ENCODE measurements around the gene PROP1. TPM values are rescaled to one million over a fixed set of nuclear protein-coding genes. Genes with fewer than 3 reads are reported as not detected.
"Not testable (repeated sequence)": the region's sequence is repeated elsewhere in the genome, so short reads cannot be mapped to it uniquely, and the experiment has no call there.

Gene PROP1
- total RNA-seq, 1 experiment from 2014 or later = not detected

- H3K27me3 ChIP-seq (replicated peaks; ENCODE audit: insufficient read depth, low read depth, low read length, poor library complexity) = no peaks in the 10 kb centered on the region
- no peaks in the 10 kb centered on the region for H3K4me1 ChIP-seq (ENCODE audit: insufficient read depth, low read length, poor library complexity, severe bottlenecking)
- DNase-seq (ENCODE audit: low spot score) = no peak
- BruUV-seq (replicated peaks) = no TSS peak
- no peak overlapping the region for H3K4me3 ChIP-seq (ENCODE audit: low read depth, low read length, poor library complexity, severe bottlenecking)
- CTCF ChIA-PET = no interaction called here
- TF ChIP-seq CTCF (conservative IDR thresholded peaks at IDR 0.05; ENCODE audit: low read depth, low read length) (no peak), EZH2 (IDR thresholded peaks at IDR 0.05; ENCODE audit: borderline replicate concordance, low read depth, low read length, poor library complexity, severe bottlenecking) (no peak)
- no peaks in the 10 kb centered on the region for H3K36me3 ChIP-seq (ENCODE audit: insufficient read depth, low read length, poor library complexity, severe bottlenecking)
- intact Hi-C loops (cut with micrococcal nuclease; ENCODE audit: unreplicated experiment) = no loop called here
- POLR2A ChIA-PET (ENCODE audit: low non-redundant PET) = no interaction called here
- no peaks in the 10 kb centered on the region for H3K9me3 ChIP-seq (ENCODE audit: low read depth, low read length, poor library complexity, severe bottlenecking)
- no peak overlapping the region for H3K27ac ChIP-seq (ENCODE audit: low read depth, low read length, poor library complexity, severe bottlenecking)
Measured at GRCh38 chr5:177958696-177959095, 37.3 kb downstream of the PROP1 start.

- H3K4me1 ChIP-seq (ENCODE audit: insufficient read depth, low read length, poor library complexity, severe bottlenecking) = no peaks in the 10 kb centered on the region
Measured at GRCh38 chr5:177957241-177957640, 38.8 kb downstream of the PROP1 start.

GRCh38 chr5:177953101-177953500 lies 42.9 kb downstream of the PROP1 start:
- H3K27me3 ChIP-seq (replicated peaks; ENCODE audit: insufficient read depth, low read depth, low read length, poor library complexity); H3K4me3 ChIP-seq (ENCODE audit: low read depth, low read length, poor library complexity, severe bottlenecking); DNase-seq (ENCODE audit: low spot score); intact Hi-C loops (cut with micrococcal nuclease; ENCODE audit: unreplicated experiment); BruUV-seq (replicated peaks); H3K4me1 ChIP-seq (ENCODE audit: insufficient read depth, low read length, poor library complexity, severe bottlenecking); H3K9me3 ChIP-seq (ENCODE audit: low read depth, low read length, poor library complexity, severe bottlenecking); H3K27ac ChIP-seq (ENCODE audit: low read depth, low read length, poor library complexity, severe bottlenecking); H3K36me3 ChIP-seq (ENCODE audit: insufficient read depth, low read length, poor library complexity, severe bottlenecking); CTCF ChIA-PET; POLR2A ChIA-PET (ENCODE audit: low non-redundant PET): not testable (repeated sequence)

More at GRCh38 chr5:177957241-177957640, 38.8 kb downstream of the PROP1 start:
- H3K9me3 ChIP-seq (ENCODE audit: low read depth, low read length, poor library complexity, severe bottlenecking) = no peaks in the 10 kb centered on the region
- BruUV-seq (replicated peaks) = no TSS peak
- no peak overlapping the region for H3K27ac ChIP-seq (ENCODE audit: low read depth, low read length, poor library complexity, severe bottlenecking)
- no peak overlapping the region for H3K4me3 ChIP-seq (ENCODE audit: low read depth, low read length, poor library complexity, severe bottlenecking)
- no peaks in the 10 kb centered on the region for H3K27me3 ChIP-seq (replicated peaks; ENCODE audit: insufficient read depth, low read depth, low read length, poor library complexity)
- intact Hi-C loops (cut with micrococcal nuclease; ENCODE audit: unreplicated experiment) = no loop called here
- H3K36me3 ChIP-seq (ENCODE audit: insufficient read depth, low read length, poor library complexity, severe bottlenecking) = no peaks in the 10 kb centered on the region
- TF ChIP-seq CTCF (conservative IDR thresholded peaks at IDR 0.05; ENCODE audit: low read depth, low read length) (no peak), EZH2 (IDR thresholded peaks at IDR 0.05; ENCODE audit: borderline replicate concordance, low read depth, low read length, poor library complexity, severe bottlenecking) (no peak)
- ChIA-PET POLR2A (ENCODE audit: low non-redundant PET) (no interaction called here), CTCF (no interaction called here)
- no peak for DNase-seq (ENCODE audit: low spot score)

GRCh38 chr5:177949656-177950055 lies 46.4 kb downstream of the PROP1 start:
- H3K4me3 ChIP-seq (ENCODE audit: low read depth, low read length, poor library complexity, severe bottlenecking); H3K27me3 ChIP-seq (replicated peaks; ENCODE audit: insufficient read depth, low read depth, low read length, poor library complexity); intact Hi-C loops (cut with micrococcal nuclease; ENCODE audit: unreplicated experiment); H3K9me3 ChIP-seq (ENCODE audit: low read depth, low read length, poor library complexity, severe bottlenecking); BruUV-seq (replicated peaks); H3K36me3 ChIP-seq (ENCODE audit: insufficient read depth, low read length, poor library complexity, severe bottlenecking); H3K4me1 ChIP-seq (ENCODE audit: insufficient read depth, low read length, poor library complexity, severe bottlenecking); DNase-seq (ENCODE audit: low spot score); CTCF ChIA-PET; H3K27ac ChIP-seq (ENCODE audit: low read depth, low read length, poor library complexity, severe bottlenecking); POLR2A ChIA-PET (ENCODE audit: low non-redundant PET): not testable (repeated sequence)

GRCh38 chr5:177949065-177949464 lies 47.0 kb downstream of the PROP1 start:
- DNase-seq (ENCODE audit: low spot score); BruUV-seq (replicated peaks); H3K4me3 ChIP-seq (ENCODE audit: low read depth, low read length, poor library complexity, severe bottlenecking); CTCF ChIA-PET; intact Hi-C loops (cut with micrococcal nuclease; ENCODE audit: unreplicated experiment); H3K27me3 ChIP-seq (replicated peaks; ENCODE audit: insufficient read depth, low read depth, low read length, poor library complexity); H3K4me1 ChIP-seq (ENCODE audit: insufficient read depth, low read length, poor library complexity, severe bottlenecking); H3K36me3 ChIP-seq (ENCODE audit: insufficient read depth, low read length, poor library complexity, severe bottlenecking); H3K27ac ChIP-seq (ENCODE audit: low read depth, low read length, poor library complexity, severe bottlenecking); H3K9me3 ChIP-seq (ENCODE audit: low read depth, low read length, poor library complexity, severe bottlenecking); POLR2A ChIA-PET (ENCODE audit: low non-redundant PET): not testable (repeated sequence)

GRCh38 chr5:177947912-177948311 lies 48.1 kb downstream of the PROP1 start:
- CTCF ChIA-PET; H3K4me1 ChIP-seq (ENCODE audit: insufficient read depth, low read length, poor library complexity, severe bottlenecking); BruUV-seq (replicated peaks); H3K9me3 ChIP-seq (ENCODE audit: low read depth, low read length, poor library complexity, severe bottlenecking); H3K4me3 ChIP-seq (ENCODE audit: low read depth, low read length, poor library complexity, severe bottlenecking); H3K36me3 ChIP-seq (ENCODE audit: insufficient read depth, low read length, poor library complexity, severe bottlenecking); POLR2A ChIA-PET (ENCODE audit: low non-redundant PET); H3K27ac ChIP-seq (ENCODE audit: low read depth, low read length, poor library complexity, severe bottlenecking); intact Hi-C loops (cut with micrococcal nuclease; ENCODE audit: unreplicated experiment); DNase-seq (ENCODE audit: low spot score); H3K27me3 ChIP-seq (replicated peaks; ENCODE audit: insufficient read depth, low read depth, low read length, poor library complexity): not testable (repeated sequence)
